Activated CD8-positive, alpha-beta T cell treated with anti-CD3 and anti-CD28 coated beads, Interleukin-2, amount 10 ng/mL, durations not matched to agents 7 days and 5 days (primary cell): Measurements from ENCODE around the gene PNO1. TPM values are rescaled to one million over a fixed set of nuclear protein-coding genes. Genes with fewer than 3 reads are reported as not detected.

Source experiments
- ATAC-seq: fragments of 150-1000 bp; cut with Tn5 transposase; one replicate; pipeline ENCODE4 v1.10.0; 2021; ENCODE audit warnings: moderate library complexity
- CTCF ChIA-PET: fragments of 350-600 bp; sonication (Branson Sonifier 250); formaldehyde crosslinking; loops from one replicate; lab custom pipeline; 2021; ENCODE audit warnings: antibody characterized with exemption; lab: Charles Lee
- POLR2A ChIA-PET: fragments of 350-600 bp; sonication (Branson Sonifier 250); formaldehyde crosslinking; loops from one replicate; lab custom pipeline; 2021; ENCODE audit warnings: antibody characterized with exemption; lab: Charles Lee
- DNase-seq: peaks from one replicate; pipeline ENCODE4 v3.0.0-alpha.2; 2020
- H3K27ac Mint-ChIP-seq: one replicate; pipeline ENCODE4 v1.8.0; 2021; ENCODE audit warnings: mild to moderate bottlenecking, mixed read lengths
- H3K27me3 Mint-ChIP-seq: one replicate; pipeline ENCODE4 v1.8.0; 2021; ENCODE audit warnings: low read depth, mixed read lengths
- H3K36me3 Mint-ChIP-seq: one replicate; pipeline ENCODE4 v1.8.0; 2021; ENCODE audit warnings: low read depth, mixed read lengths
- H3K4me1 Mint-ChIP-seq: one replicate; pipeline ENCODE4 v1.8.0; 2021; ENCODE audit warnings: low read depth, mixed read lengths
- H3K4me3 Mint-ChIP-seq: one replicate; pipeline ENCODE4 v1.8.0; 2021; ENCODE audit warnings: mild to moderate bottlenecking, mixed read lengths
- H3K9me3 Mint-ChIP-seq: one replicate; pipeline ENCODE4 v1.8.0; 2022; ENCODE audit warnings: mixed read lengths; ENCODE audit not compliant: insufficient read depth
- total RNA-seq, 2 experiments: library from RNA; stranded (reverse); gene quantifications; one replicate each; pipeline ENCODE4 v1.2.3, GENCODE V29; 2021

PNO1 gene
- total RNA-seq, 2 experiments from 2014 or later = 12.3 to 13.3 TPM

DNA sequence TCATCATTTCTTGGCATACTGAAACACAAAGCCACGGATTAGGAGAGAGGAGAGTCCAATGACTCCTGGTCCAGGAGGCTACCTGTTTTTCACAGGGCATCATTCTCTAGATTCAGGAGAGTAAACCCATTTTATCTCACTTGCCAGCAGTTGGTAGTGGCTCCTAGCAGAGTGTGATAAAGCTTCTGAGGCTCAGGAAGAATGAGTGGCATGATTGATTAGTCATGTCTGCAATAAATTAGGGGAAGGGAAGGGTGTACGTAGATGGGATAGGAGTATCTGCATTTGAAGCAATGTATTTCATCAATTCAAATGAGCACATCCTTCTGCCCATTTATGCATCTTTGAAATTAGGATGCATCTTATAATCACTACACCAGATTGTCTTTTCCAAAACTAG is 31.1 kb upstream of the PNO1 start:
- POLR2A ChIA-PET = interaction anchor here (1.0 kb wide), 1 partner anchor 81 kb away, joined by 3 read pairs; no protein-coding TSS in a partner anchor

GRCh38 chr2:68127358-68128242 is 30.1 kb upstream of the PNO1 start:
- DNase-seq = no peak
- no peaks in the 10 kb centered on the region for H3K9me3 Mint-ChIP-seq
- H3K27me3 Mint-ChIP-seq = no peaks in the 10 kb centered on the region
- H3K4me3 Mint-ChIP-seq = no peak overlapping the region
- no peak for ATAC-seq
- peaks cover under 1% of the 10 kb centered on the region for H3K4me1 Mint-ChIP-seq
- H3K36me3 Mint-ChIP-seq = peaks cover 2% of the 10 kb centered on the region
- ChIA-PET CTCF (interaction anchor here (1.0 to 1.3 kb wide), 2 partner anchors 164 to 314 kb away, joined by 4 to 6 read pairs; no protein-coding TSS in a partner anchor), POLR2A (interaction anchor here (1.0 kb wide), 1 partner anchor 80 kb away, joined by 3 read pairs; no protein-coding TSS in a partner anchor)
- no peak overlapping the region for H3K27ac Mint-ChIP-seq

More for the DNA sequence above, 31.1 kb upstream of the PNO1 start:
- ATAC-seq (no peak), DNase-seq (no peak)
- H3K9me3 Mint-ChIP-seq = no peaks in the 10 kb centered on the region
- CTCF ChIA-PET = interaction anchor here (1.0 to 1.3 kb wide), 2 partner anchors 59 to 165 kb away, joined by 3 to 6 read pairs; no protein-coding TSS in a partner anchor
- no peak overlapping the region for H3K4me3 Mint-ChIP-seq
- no peaks in the 10 kb centered on the region for H3K27me3 Mint-ChIP-seq
- no peak overlapping the region for H3K27ac Mint-ChIP-seq
- H3K36me3 Mint-ChIP-seq = peaks cover 2% of the 10 kb centered on the region
- H3K4me1 Mint-ChIP-seq = peaks cover 3% of the 10 kb centered on the region

DNA sequence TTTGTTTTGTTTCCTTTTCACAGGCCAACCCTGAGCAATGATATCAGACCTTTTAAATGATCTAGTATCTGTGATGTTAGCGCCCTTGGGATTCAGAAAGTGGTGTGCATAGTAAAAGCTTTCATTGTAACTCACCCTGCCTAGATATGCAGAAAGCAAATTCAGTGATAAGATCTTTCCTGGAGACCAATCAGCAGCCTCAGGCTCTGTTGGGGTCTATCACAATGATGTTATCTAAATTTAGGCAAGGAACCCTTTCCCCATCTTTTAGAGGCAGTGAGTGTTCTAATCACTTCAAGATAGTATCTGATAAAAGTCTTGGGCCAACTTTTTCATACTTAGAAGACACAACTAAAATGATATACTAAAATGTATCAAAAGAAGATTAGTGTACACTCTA is 23.6 kb upstream of the PNO1 start:
- no peaks in the 10 kb centered on the region for H3K4me1 Mint-ChIP-seq

DNA sequence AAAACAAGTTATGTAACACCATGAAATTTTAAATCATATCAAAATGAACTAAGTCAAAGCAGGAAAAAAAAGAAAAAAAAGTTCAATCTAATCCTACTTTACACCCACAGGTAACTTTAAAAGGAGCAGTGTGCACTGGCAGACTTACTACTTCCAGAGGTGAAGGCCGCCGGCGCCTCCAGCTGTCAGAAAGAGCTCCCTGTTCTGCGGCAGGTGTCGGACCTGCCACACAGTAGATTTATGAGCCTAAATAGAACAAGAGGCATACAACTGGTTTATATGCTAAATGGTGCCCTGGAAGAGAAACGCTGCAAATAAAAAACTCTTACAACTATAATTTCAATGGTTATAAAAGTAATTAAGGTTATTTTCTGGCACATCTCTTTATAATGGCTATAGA is 23.1 kb upstream of the PNO1 start:
- no peak for DNase-seq
- CTCF ChIA-PET = interaction anchor here (3.2 kb wide), 1 partner anchor 12 kb away, joined by 19 read pairs; no protein-coding TSS in a partner anchor
- no peaks in the 10 kb centered on the region for H3K9me3 Mint-ChIP-seq

More for the DNA sequence above, 23.6 kb upstream of the PNO1 start:
- Mint-ChIP-seq H3K27me3 (no peaks in the 10 kb centered on the region), H3K36me3 (peaks cover 10% of the 10 kb centered on the region), H3K9me3 (no peaks in the 10 kb centered on the region), H3K4me3 (no peak overlapping the region), H3K27ac (no peak overlapping the region)
- ChIA-PET POLR2A (interaction anchor here (0.6 kb wide), 1 partner anchor 22 kb away, joined by 3 read pairs; no protein-coding TSS in a partner anchor), CTCF (no interaction called here)
- no peak for DNase-seq
- ATAC-seq = no peak

GRCh38 chr2:68135448-68136320 is 22.0 kb upstream of the PNO1 start:
- ChIA-PET CTCF (interaction anchor here (0.7 to 3.2 kb wide), 3 partner anchors 12 to 49 kb away, joined by 3 to 19 read pairs (median 3); no protein-coding TSS in a partner anchor), POLR2A (interaction anchor here (1.3 kb wide), 1 partner anchor 17 kb away, joined by 3 read pairs; no protein-coding TSS in a partner anchor)
- ATAC-seq (no peak), DNase-seq (no peak)
- Mint-ChIP-seq H3K4me1 (no peaks in the 10 kb centered on the region), H3K27ac (no peak overlapping the region), H3K27me3 (no peaks in the 10 kb centered on the region), H3K36me3 (peaks cover 8% of the 10 kb centered on the region), H3K4me3 (no peak overlapping the region), H3K9me3 (no peaks in the 10 kb centered on the region)

More for the DNA sequence above, 23.1 kb upstream of the PNO1 start:
- Mint-ChIP-seq H3K27ac (no peak overlapping the region), H3K27me3 (no peaks in the 10 kb centered on the region), H3K4me1 (no peaks in the 10 kb centered on the region), H3K4me3 (no peak overlapping the region), H3K36me3 (peaks cover 10% of the 10 kb centered on the region)
- ATAC-seq = no peak
- POLR2A ChIA-PET = interaction anchor here (0.6 kb wide), 1 partner anchor 21 kb away, joined by 3 read pairs; no protein-coding TSS in a partner anchor

GRCh38 chr2:68141875-68142274 is 15.8 kb upstream of the PNO1 start:
- H3K36me3 Mint-ChIP-seq = peaks cover 4% of the 10 kb centered on the region
- no peak overlapping the region for H3K27ac Mint-ChIP-seq
- no peaks in the 10 kb centered on the region for H3K27me3 Mint-ChIP-seq
- ATAC-seq (no peak), DNase-seq (no peak)
- CTCF ChIA-PET = no interaction called here
- POLR2A ChIA-PET = no interaction called here
- no peak overlapping the region for H3K4me3 Mint-ChIP-seq
- H3K9me3 Mint-ChIP-seq = no peaks in the 10 kb centered on the region
- no peaks in the 10 kb centered on the region for H3K4me1 Mint-ChIP-seq

DNA sequence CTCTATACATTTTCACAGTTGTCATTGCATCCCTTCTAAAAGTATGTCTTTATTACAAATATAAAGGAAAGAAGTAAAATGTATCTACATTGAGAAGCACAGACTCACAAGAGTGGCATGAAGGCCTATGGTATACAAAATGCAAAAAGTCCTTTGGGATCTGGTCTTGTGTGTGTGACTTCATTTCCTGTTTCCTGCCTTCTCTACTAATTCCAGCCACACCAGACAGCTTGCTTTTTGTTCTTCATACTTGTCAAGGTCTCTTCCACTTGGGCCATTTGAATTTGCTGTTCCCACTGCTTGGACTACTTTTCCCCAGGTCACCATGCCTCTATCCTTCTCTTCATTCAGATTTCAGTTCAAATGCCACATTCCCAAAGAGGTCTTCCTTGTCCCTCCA is 6.7 kb upstream of the PNO1 start:
- peaks cover 24% of the 10 kb centered on the region for H3K4me1 Mint-ChIP-seq
- H3K9me3 Mint-ChIP-seq = no peaks in the 10 kb centered on the region
- H3K4me3 Mint-ChIP-seq = no peak overlapping the region
- DNase-seq (no peak), ATAC-seq (no peak)
- no peaks in the 10 kb centered on the region for H3K27me3 Mint-ChIP-seq
- CTCF ChIA-PET = interaction anchor here (0.5 to 1.8 kb wide), 2 partner anchors 29 to 30 kb away, joined by 3 to 6 read pairs; no protein-coding TSS in a partner anchor
- H3K36me3 Mint-ChIP-seq = peaks cover 2% of the 10 kb centered on the region
- no peak overlapping the region for H3K27ac Mint-ChIP-seq
- POLR2A ChIA-PET = no interaction called here

- Mint-ChIP-seq H3K36me3 (peaks cover 3% of the 10 kb centered on the region), H3K27me3 (no peaks in the 10 kb centered on the region), H3K4me1 (peaks cover 32% of the 10 kb centered on the region), H3K9me3 (no peaks in the 10 kb centered on the region), H3K4me3 (no peak overlapping the region), H3K27ac (no peak overlapping the region)
- ChIA-PET CTCF (interaction anchor here (0.7 to 1.5 kb wide), 10 partner anchors 12 to 274 kb away, joined by 3 to 12 read pairs (median 4); no protein-coding TSS in a partner anchor), POLR2A (interaction anchor here (0.6 to 1.5 kb wide), 4 partner anchors 11 to 101 kb away, joined by 3 read pairs; partner anchors contain the start of gene PPP3R1)
- ATAC-seq = no peak
- no peak for DNase-seq
These were observed 4.9 kb upstream of the PNO1 start for GRCh38 chr2:68152681-68153347.

- Mint-ChIP-seq H3K4me1 (peaks cover 50% of the 10 kb centered on the region), H3K9me3 (no peaks in the 10 kb centered on the region), H3K27ac (no peak overlapping the region), H3K36me3 (peaks cover 12% of the 10 kb centered on the region), H3K27me3 (no peaks in the 10 kb centered on the region), H3K4me3 (no peak overlapping the region)
- ChIA-PET CTCF (interaction anchor here (1.1 to 1.6 kb wide), 2 partner anchors 11 to 97 kb away, joined by 3 to 4 read pairs; partner anchors contain the start of gene PPP3R1), POLR2A (interaction anchor here (0.6 to 2.8 kb wide), 2 partner anchors 21 to 93 kb away, joined by 3 to 11 read pairs; partner anchors contain the start of gene C1D)
- DNase-seq (no peak), ATAC-seq (no peak)
These were observed 2.1 kb upstream of the PNO1 start for GRCh38 chr2:68155618-68156017.

DNA sequence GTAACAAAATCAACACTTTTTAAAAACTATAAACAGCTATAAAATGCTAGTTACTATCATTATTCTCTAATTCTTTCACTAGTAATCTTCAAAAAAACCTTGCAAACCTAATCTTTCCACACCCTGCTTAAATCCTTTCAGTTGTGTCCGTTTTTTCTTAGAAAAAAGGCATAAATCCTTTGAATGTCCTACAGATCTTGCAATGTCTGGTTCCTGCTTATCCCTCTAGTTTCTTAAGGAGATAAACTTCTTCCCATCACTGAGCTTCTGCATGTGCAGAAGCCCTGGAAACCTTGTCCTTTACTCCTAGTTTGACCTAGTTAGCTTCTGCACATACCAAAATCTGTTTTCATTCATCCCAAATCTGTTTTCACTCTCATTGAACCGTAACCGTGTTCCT is 1.3 kb upstream of the PNO1 start:
- no peaks in the 10 kb centered on the region for H3K9me3 Mint-ChIP-seq
- ChIA-PET CTCF (interaction anchor here (0.9 to 2.5 kb wide), 6 partner anchors 11 to 285 kb away, joined by 3 to 7 read pairs (median 4); partner anchors contain the start of gene PPP3R1), POLR2A (interaction anchor here (0.6 to 2.8 kb wide), 5 partner anchors 10 to 95 kb away, joined by 3 to 11 read pairs (median 8); partner anchors contain the start of gene C1D)
- ATAC-seq = no peak
- DNase-seq = no peak
- peaks cover 42% of the 10 kb centered on the region for H3K4me1 Mint-ChIP-seq
- peak overlapping the region; percentile 95 for H3K4me3 Mint-ChIP-seq
- H3K27me3 Mint-ChIP-seq = no peaks in the 10 kb centered on the region
- H3K27ac Mint-ChIP-seq = peak overlapping the region; percentile 99
- peaks cover 20% of the 10 kb centered on the region for H3K36me3 Mint-ChIP-seq
